K562 (cell line): ENCODE data around the gene BTN3A1. TPM values are rescaled to one million over a fixed set of nuclear protein-coding genes. Genes with fewer than 3 reads are reported as not detected.

Experiments
- ASH1L ChIP-seq: fragments of 450-650 bp; IDR thresholded peaks from 2 replicates; pipeline ENCODE4 v1.6.1; 2018; ENCODE audit warnings: borderline replicate concordance, mild to moderate bottlenecking, low read depth; ENCODE audit not compliant: partially characterized antibody
- ATF7 ChIP-seq: fragments of 450-650 bp; IDR thresholded peaks from 2 replicates; pipeline ENCODE4 v1.7.1; 2014; ENCODE audit warnings: mild to moderate bottlenecking, moderate library complexity
- CC2D1A ChIP-seq: fragments of 450-650 bp; IDR thresholded peaks from 2 replicates; pipeline ENCODE4 v1.6.1; 2017; ENCODE audit warnings: mild to moderate bottlenecking
- EHMT2 ChIP-seq: fragments of 450-650 bp; IDR thresholded peaks from 2 replicates; pipeline ENCODE4 v1.6.1; 2018; ENCODE audit warnings: antibody characterized with exemption
- KDM1A ChIP-seq, 2 experiments: fragments of 450-650 bp; IDR thresholded peaks; 2 replicates each; pipeline ENCODE4 v1.6.1; 2016; ENCODE audit warnings: mild to moderate bottlenecking in 2 of 2
- MIER1 ChIP-seq: fragments of 450-650 bp; IDR thresholded peaks from 2 replicates; pipeline ENCODE4 v1.6.1; 2016; ENCODE audit warnings: antibody characterized with exemption, mild to moderate bottlenecking, low read depth
- MTA3 ChIP-seq: fragments of 450-650 bp; formaldehyde crosslinking; IDR thresholded peaks from 2 replicates; pipeline ENCODE4 v1.6.1; 2017; ENCODE audit warnings: mild to moderate bottlenecking, borderline replicate concordance
- MYC ChIP-seq, 2 experiments: fragments of 250-450 bp in 1 of 2; sonication (Bioruptor Pico) in 1 of 2; IDR thresholded peaks; 2 replicates each; pipeline versions ENCODE4 v1.5.1 to v1.6.1; 2012 to 2021; ENCODE audit warnings: low read depth in 2 of 2, borderline replicate concordance in 1 of 2, improper control_type of control experiment in 1 of 2, low read length in 1 of 2, mild to moderate bottlenecking in 1 of 2, moderate library complexity in 1 of 2
- MYNN ChIP-seq, 2 experiments: sonication (generic); formaldehyde crosslinking in 1 of 2; IDR thresholded peaks; 2 replicates each; pipeline versions ENCODE4 v1.5.0 to v1.6.1; 2016 to 2020; ENCODE audit warnings: antibody characterized with exemption in 1 of 2, missing genetic modification reagents in 1 of 2
- NFXL1 ChIP-seq: fragments of 450-650 bp; formaldehyde crosslinking; IDR thresholded peaks from 2 replicates; pipeline ENCODE4 v1.4.0; 2021; ENCODE audit warnings: mild to moderate bottlenecking
- PTBP1 ChIP-seq: fragments of 200-400 bp; formaldehyde crosslinking; IDR thresholded peaks from 2 replicates; pipeline ENCODE4 v1.6.1; 2017; ENCODE audit warnings: low read depth, low read length
- ZFP30 ChIP-seq: fragments of 250-450 bp; sonication (Bioruptor Pico); IDR thresholded peaks from 2 replicates; pipeline ENCODE4 v1.8.0; 2022; ENCODE audit warnings: moderate library complexity, mild to moderate bottlenecking, inconsistent platforms, borderline replicate concordance
- ZNF24 ChIP-seq: fragments of 450-650 bp; IDR thresholded peaks from 2 replicates; pipeline ENCODE4 v1.6.1; 2016
- polyA plus RNA-seq, 8 experiments: library from polyadenylated mRNA; depleted of rRNA in 4 of 8; stranded (reverse) in 5 of 8; unstranded in 3 of 8; fragments of >200 nt; fragmentation: Nextera tagmentation in 2 of 8; fragmentation: Illumina TruSeq in 1 of 8; extraction: Ambion mirVana in 2 of 8; extraction: Trizol in 1 of 8; gene quantifications; 2 replicates each; pipeline versions ENCODE4 v1.2.1 to v1.2.3, GENCODE V29; 2011 to 2014; ENCODE audit warnings: inconsistent platforms in 1 of 8, missing spikeins in 1 of 8
- total RNA-seq, 7 experiments: library from RNA; depleted of rRNA in 6 of 7; stranded (reverse); fragments of >200 nt in 6 of 7; fragmentation: Illumina TruSeq in 2 of 7; extraction: Trizol in 2 of 7; gene quantifications; 2 replicates each; pipeline versions ENCODE4 v1.2.1 to v1.2.3, GENCODE V29; 2011 to 2021; ENCODE audit warnings: low replicate concordance in 1 of 7
- TF ChIP-seq, protein P1 (sequence below), 2 experiments: fragments of 450-650 bp in 1 of 2; sonication (generic) in 1 of 2; formaldehyde crosslinking in 1 of 2; IDR thresholded peaks in 1 of 2; conservative IDR thresholded peaks in 1 of 2; 2 replicates each; pipeline versions ENCODE4 v1.6.1 to v1.8.1; 2016 to 2023; ENCODE audit warnings: mild to moderate bottlenecking in 2 of 2, moderate library complexity in 2 of 2, inconsistent platforms in 1 of 2, missing genetic modification reagents in 1 of 2
- TF ChIP-seq, protein P2 (sequence below): sonication (generic); formaldehyde crosslinking; IDR thresholded peaks from 2 replicates; pipeline ENCODE4 v1.8.0; 2023; ENCODE audit warnings: mild to moderate bottlenecking, missing genetic modification reagents
- TF ChIP-seq, protein P3 (sequence below), 2 experiments: fragments of 200-800 bp in 1 of 2; sonication (Bioruptor generic) in 1 of 2; sonication (generic) in 1 of 2; formaldehyde crosslinking in 1 of 2; IDR thresholded peaks in 1 of 2; conservative IDR thresholded peaks in 1 of 2; 2 replicates each; pipeline versions ENCODE4 v1.5.0 to v1.6.1; 2016 to 2020; ENCODE audit warnings: missing compliant biosample characterization in 1 of 2, missing genetic modification characterization in 1 of 2, missing genetic modification reagents in 1 of 2

Gene BTN3A1
- total and polyA plus RNA-seq, 9 of the 15 experiments (the other 6 are each of a cell fraction or from before 2014, with no cell fraction given), result 0.84 to 8.5 (median 3.9) TPM

DNA sequence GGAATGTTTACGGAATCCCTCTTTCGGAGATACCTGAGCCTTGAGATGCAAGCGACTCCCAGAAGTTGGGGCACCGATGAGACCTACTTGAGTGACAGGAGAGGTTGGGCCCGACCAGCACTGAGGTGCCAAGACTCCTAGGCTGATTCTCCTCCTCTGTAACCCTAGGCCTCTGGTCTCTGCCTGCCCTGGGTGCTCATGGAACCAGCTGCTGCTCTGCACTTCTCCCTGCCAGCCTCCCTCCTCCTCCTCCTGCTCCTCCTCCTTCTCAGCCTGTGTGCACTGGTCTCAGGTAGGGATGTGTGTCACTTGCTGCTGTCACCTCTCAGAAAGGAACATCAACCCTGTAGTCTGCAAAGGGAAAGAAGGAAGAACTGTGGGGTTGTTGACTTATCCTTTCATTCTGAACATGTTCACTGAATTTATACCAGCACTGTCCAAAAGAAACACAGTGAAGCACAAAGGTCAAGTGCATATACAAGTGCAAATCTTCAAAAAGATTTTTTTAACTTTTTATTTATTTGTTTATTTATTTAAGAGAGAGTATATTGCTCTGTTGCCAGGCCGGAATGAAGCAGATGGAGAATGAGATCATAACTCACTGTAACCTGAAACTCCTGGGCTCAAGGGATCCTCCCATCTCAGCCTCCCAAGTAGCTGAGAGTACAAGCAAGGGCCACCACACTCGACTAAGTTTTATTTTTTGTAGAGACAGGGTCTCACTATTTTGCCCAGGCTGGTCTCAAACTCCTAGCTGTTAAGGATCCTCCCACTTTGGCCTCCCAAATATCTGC is 18.3 kb upstream of the BTN3A1 start (continued):
- TF ChIP-seq ASH1L (no peak), ZNF24 (no peak), CC2D1A (no peak), MIER1 (no peak), NFXL1 (no peak), ZFP30 (CRISPR knock-in tag) (no peak), KDM1A (IDR thresholded peaks at IDR 0.05) (0 out of 4 replicates have a peak, but pooled peaks of 1 of the 2 experiments have one; percentile 6), MYNN (IDR thresholded peaks at IDR 0.05) (no peak), MYNN (CRISPR knock-in tag; IDR thresholded peaks at IDR 0.05) (no peak), MTA3 (no peak; the same call in 1 of the 2 replicates), PTBP1 (no peak), EHMT2 (no peak), MYC (IDR thresholded peaks at IDR 0.05; ENCODE audit: low read depth, low read length) (no peak), MYC (CRISPR knock-in tag; IDR thresholded peaks at IDR 0.05; ENCODE audit: borderline replicate concordance, low read depth) (0 out of 2 replicates have a peak, but pooled peaks have one; percentile 24), ATF7 (peak; percentile 91)
- TF ChIP-seq, protein P1, sequence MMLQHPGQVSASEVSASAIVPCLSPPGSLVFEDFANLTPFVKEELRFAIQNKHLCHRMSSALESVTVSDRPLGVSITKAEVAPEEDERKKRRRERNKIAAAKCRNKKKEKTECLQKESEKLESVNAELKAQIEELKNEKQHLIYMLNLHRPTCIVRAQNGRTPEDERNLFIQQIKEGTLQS (IDR thresholded peaks at IDR 0.05), result peak; percentile 84
- TF ChIP-seq, protein P1 (CRISPR knock-in tag; conservative IDR thresholded peaks at IDR 0.05), result 0 out of 2 replicates have a peak, but pooled peaks have one; percentile 42
- TF ChIP-seq, protein P2, sequence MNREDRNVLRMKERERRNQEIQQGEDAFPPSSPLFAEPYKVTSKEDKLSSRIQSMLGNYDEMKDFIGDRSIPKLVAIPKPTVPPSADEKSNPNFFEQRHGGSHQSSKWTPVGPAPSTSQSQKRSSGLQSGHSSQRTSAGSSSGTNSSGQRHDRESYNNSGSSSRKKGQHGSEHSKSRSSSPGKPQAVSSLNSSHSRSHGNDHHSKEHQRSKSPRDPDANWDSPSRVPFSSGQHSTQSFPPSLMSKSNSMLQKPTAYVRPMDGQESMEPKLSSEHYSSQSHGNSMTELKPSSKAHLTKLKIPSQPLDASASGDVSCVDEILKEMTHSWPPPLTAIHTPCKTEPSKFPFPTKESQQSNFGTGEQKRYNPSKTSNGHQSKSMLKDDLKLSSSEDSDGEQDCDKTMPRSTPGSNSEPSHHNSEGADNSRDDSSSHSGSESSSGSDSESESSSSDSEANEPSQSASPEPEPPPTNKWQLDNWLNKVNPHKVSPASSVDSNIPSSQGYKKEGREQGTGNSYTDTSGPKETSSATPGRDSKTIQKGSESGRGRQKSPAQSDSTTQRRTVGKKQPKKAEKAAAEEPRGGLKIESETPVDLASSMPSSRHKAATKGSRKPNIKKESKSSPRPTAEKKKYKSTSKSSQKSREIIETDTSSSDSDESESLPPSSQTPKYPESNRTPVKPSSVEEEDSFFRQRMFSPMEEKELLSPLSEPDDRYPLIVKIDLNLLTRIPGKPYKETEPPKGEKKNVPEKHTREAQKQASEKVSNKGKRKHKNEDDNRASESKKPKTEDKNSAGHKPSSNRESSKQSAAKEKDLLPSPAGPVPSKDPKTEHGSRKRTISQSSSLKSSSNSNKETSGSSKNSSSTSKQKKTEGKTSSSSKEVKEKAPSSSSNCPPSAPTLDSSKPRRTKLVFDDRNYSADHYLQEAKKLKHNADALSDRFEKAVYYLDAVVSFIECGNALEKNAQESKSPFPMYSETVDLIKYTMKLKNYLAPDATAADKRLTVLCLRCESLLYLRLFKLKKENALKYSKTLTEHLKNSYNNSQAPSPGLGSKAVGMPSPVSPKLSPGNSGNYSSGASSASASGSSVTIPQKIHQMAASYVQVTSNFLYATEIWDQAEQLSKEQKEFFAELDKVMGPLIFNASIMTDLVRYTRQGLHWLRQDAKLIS (CRISPR knock-in tag), result peak; percentile 86; the same call in 1 of the 2 replicates
- TF ChIP-seq, protein P3, sequence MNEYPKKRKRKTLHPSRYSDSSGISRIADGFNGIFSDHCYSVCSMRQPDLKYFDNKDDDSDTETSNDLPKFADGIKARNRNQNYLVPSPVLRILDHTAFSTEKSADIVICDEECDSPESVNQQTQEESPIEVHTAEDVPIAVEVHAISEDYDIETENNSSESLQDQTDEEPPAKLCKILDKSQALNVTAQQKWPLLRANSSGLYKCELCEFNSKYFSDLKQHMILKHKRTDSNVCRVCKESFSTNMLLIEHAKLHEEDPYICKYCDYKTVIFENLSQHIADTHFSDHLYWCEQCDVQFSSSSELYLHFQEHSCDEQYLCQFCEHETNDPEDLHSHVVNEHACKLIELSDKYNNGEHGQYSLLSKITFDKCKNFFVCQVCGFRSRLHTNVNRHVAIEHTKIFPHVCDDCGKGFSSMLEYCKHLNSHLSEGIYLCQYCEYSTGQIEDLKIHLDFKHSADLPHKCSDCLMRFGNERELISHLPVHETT (CRISPR knock-in tag; conservative IDR thresholded peaks at IDR 0.05 in 1 of 2, IDR thresholded peaks at IDR 0.05 in 1 of 2), result 0 out of 4 replicates have a peak, but pooled peaks of 1 of the 2 experiments have one; percentile 7
